GM18526 (cell line): Measurements from ENCODE around the gene WDFY2.

Experiments
- POLR2A ChIP-seq: IDR thresholded peaks from 3 replicates; pipeline ENCODE4 v1.6.1; 2011; ENCODE audit not compliant: insufficient read length; ENCODE audit errors: extremely low read depth

The WDFY2 gene

DNA sequence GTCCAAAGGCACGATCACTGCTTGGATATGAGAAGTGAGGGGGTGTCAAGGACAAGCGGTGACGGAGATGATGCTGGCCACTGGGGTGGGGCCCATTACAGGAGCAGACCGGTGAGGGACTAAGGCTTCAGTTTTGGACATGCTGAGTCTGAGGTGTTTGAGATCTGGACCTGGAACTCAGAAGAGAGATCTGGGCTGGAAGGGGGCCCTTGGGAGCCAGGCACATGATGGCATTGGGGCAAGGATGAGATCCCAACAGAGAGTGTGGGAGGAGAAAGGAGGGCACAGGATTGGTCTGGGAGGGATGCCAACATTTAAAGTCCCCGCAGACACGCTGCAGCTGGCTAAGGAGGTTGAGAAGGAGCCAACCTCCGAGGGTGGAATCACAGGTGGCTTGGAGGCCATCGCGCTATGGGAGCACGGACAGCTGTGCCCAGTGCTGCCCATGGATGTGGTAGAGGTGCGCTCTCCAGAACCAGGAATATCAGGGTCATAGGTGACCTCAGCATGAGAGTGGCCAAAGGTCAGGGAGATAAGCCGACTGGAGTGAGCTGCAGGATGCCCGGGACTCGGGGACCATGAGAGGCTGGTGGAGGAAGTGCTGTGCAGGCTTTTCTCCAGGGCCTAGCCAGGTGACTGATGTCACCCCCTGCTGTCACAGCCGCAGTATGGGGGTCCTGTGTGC, 197.9 kb downstream of the WDFY2 start:
- TF ChIP-seq POLR2A: no peak

DNA sequence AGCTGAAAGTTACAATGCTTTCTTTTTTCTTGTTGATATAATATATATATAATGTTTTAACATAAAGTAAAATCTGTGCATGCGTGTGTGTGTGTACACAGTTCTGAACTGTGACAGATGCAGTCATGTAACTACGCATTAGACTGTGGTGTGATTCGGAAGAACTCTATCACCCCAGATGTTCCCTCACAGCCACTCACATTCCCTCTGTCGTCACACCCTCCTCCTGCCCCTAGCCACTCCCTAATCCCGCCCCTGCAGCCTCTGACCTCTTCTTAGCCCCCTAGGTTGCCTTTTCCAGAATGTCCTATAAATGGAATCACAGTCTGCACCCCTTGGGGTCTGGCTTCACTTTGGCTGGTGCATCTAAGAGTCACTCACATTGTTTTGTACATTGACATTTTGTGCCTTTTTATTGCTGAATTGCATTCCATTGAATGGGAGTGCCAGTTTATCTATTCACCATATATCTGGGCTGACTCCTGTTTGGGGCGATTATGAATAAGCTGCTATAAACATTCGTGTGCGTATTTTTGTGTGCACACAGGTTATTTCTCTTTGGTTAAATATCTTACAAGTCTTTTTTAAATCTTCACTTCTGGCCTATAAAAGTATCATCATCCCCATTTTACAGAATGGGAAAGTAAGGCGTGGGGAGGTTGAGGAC, 199.3 kb downstream of the WDFY2 start:
- no peak for TF ChIP-seq POLR2A

DNA sequence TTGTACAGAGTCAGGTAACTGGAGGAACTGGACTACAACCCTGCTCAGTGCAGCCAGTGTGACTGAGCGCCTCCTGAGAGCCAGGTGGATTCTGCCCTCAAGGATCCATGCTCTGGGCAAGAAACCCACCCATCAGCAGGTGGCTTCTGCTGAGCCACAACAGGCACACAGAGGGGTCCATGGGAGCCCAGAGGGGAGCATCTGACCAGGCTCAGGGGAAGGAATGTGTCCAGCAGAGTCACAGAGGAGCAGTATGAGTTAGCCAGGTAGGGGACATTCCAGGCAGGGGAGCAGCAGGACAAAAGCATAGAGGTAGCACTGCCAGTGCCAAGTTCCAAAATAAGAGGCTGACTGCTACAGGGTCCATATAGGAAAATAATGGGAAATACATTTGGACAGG, 199.8 kb downstream of the WDFY2 start:
- no peak for TF ChIP-seq POLR2A

DNA sequence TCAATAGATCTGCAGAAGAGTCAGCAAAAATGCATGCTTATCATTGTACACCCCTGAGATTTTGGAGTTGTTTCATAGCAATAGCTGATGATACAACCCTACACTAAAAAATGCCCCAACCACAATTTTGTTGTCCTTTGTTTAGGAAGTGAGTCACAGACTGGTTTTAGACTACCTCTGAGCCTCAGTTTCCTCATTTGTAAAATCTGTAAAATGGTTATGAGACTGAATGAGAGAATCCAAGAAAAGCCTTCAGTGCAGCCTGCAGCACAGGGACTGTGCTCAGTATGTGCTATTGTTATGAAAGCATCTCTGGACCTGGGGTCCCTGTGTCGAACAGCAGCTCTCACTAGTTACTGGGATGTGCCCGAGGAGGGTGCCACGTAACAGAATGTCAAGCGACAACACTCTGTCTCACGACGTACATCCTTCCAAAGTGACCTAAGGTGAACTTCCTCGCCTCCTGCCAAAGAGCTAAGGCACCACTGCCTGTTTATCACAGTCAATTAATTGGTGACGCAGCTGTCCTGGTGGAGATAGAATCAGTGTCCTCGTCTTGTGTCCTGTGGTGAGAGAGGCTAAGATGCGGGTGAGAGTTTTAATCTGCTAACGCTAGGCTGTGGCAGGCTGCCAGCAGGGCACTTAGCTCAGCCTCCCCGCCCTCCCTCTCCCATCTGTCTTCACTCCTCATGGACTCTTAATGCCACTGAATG, 201.6 kb downstream of the WDFY2 start:
- no peak for TF ChIP-seq POLR2A

DNA sequence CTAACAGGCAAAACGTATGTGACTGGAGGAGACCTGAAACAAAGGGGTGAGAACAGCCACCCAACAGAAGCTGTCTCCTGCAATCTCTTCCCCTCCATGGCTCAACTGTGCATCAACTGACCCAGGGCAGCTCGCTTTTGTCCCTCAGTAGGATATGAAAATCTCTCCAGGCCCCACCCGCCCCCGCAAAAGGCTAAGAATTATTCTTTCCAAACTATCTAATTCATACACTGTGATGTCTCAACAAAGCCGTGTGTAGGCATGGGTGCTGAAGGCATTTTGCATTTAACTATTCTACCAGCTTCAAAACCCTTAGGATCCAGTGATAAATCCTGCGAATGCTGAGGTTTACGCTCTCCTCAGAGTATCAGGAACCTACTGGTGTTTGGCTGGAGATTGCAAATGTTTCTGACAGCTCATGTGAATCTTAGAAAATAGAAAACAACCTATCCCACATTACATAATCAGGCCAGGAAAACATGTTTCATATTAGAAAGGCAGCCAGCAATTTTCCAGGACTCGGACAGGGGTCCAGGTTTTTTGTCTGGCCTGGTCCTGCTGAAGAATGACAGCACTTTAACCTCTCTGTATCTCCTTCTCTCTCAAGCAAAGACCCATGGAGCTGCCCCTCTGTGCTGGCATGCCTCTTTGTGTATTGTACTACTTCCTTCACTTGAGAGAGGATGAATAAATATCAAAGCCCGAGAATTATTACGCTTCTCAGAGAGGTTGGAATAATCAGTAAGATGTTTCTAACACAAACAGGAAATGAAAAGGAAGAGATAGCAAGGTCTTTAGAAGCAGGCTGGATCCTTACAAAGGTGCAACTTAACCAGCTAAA, 202.4 kb downstream of the WDFY2 start:
- TF ChIP-seq POLR2A: no peak

DNA sequence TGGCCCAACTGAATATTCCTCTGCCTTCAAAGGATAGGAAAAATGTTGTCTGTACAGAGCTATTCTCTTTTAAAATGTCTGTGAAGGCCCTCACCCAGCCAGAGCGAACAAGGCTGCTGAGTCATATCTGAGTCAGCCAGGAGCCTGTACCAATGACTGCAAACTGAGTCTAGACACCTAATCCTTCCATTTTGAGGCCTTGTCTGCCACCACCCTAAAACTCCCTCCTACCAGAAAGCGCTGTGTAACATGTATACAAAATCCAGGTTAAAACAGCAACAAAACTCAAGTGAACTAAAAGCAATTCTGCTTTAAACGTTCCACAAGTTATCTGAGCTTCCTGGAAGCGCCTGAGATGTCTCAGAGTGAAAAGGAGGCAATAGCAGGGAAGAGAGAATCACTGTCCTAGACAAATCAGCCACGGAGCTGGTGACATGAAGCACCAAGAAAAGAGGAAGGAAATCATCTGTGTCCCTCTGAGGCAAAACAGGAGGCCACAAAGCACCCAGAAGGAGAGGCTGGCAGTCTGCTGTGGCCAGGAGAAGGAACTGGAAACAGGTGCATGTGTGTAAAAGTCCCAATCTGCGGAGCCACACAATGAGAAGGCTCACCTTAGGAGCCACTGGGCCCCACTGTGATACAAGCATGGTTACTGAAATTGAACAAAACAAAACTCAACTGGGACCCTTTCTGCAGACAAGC, 209.5 kb downstream of the WDFY2 start:
- no peak for TF ChIP-seq POLR2A

DNA sequence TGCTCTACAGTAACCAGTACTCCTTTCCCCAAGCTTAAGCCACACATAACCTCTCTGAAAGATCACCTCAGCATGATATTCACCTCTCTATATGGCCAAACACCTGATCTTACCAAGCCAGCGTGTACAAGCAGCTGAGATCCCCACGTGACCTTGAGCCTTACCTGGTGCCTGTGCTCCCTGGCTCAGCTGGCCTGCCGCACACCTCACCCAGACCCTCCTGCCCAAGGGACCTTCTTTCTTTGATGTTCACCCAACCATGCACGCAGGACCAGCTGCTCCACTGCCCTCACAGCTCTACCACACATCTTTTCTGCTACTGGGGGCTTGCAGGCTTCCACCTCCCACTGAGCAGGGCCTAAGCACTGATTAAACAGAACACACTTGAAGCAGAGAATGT, 210.7 kb downstream of the WDFY2 start:
- TF ChIP-seq POLR2A: no peak

DNA sequence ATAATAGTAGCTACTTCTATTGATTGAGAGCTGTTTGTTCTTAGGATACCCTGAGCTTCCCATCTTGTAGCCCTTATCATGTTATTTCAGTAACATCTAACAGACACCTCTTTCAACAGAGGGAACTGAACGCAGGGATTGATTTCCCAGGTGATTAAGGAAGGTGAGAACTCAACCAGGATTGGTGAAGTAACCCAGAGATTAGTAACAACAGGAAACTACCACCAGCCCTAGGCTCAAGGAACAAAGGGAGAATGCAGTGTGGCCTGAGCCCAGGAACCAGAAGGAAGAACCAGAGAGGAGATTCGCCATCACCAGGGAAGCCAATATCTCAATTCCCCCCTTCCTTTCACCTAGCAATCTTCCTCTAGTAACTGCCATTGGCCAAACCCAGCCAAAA, 211.2 kb downstream of the WDFY2 start:
- no peak for TF ChIP-seq POLR2A

DNA sequence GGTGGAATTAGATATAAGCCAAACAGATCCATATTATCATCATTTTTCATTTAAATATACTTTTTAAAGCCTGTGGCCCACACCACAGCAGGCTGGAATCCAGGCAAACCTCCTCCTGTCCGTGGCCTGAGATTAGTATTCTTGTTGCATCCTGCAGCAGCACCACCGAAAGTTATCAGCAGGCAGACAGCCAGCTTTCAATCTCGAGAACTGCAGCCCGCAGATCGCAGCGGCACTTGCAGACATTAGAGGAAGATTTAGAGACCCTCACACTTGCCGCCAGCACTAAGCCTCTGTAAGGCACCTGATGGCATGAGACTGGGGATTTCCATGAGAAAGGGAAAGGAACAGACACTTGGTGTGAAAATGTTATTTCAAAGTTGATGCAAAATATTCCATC, 212.3 kb downstream of the WDFY2 start:
- TF ChIP-seq POLR2A: no peak

DNA sequence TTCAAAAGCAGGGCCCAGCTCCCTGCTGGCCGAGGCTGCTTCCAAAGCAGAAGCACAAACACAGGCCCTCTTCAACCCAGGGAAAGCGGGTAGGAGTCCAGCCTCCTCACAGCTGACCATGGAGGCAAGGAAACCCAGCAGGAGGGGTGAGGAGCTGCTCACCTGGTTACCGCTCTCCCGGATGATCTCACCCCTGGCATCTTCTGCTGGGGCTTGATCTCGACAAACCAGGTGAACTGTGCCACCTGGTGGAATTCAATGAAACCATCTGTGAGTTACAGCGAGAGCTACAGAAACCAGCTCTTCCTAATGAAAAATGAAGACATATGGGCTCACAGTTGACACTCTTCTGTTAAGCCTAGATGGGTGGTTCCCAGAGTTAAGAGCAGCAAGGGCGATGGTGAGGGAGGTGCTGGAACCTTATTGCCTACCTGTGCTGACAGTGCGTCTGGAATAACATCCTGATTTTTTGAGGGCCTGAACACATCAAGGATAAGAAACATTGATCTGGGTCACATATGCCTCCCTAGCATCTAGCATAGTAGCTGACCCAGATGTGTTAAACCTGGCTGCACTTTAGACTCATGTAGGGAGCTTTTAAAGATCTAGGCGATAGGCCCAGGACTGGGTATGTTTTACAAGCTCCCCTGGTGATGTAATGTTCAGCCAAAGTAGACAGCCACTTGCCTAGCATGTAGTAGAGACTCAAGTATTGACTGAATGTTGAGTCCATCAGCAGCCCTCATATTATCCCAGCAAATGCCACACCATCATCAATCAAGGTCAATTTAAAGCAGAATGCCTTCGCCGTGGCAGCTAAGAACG, 213.6 kb downstream of the WDFY2 start:
- no peak for TF ChIP-seq POLR2A

DNA sequence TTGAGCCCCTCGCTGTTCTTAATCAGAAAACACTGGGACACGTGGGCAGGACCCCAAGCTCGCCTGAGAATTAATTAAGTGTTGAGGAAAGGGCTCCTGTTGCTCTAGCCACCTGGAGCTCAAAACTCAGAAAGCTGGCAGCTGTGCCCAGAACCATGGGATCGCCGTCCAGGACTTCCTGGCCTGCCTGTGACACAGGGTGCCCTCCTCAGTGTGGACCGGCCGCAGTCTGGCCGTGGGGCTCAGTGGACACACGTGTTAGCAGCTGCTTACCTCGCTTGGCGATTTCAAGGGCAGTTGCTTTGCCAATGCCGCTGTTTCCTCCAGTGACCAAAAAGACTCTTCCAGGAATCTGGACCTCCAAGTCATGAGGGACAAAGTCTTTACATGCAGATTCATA, 215.0 kb downstream of the WDFY2 start:
- no peak for TF ChIP-seq POLR2A

DNA sequence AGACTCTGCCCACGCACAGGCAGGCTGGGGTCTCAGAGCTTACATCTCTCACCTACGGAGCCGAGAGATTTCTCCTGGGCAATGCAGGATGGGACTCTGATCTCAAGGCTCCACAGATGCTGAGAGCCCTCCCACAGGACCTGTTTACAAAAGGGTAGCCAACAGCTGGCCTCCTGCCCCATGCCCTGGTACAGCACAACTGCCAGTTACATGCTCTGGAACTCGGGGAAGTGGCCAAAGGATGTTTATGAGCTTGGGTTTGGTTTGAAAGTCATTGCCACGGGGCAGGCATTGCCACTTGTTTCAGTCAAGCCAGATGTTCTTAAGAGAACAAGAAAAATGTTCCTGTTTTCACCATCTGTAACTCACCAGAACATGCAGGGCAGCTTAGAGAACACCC, 216.2 kb downstream of the WDFY2 start:
- TF ChIP-seq POLR2A: no peak

DNA sequence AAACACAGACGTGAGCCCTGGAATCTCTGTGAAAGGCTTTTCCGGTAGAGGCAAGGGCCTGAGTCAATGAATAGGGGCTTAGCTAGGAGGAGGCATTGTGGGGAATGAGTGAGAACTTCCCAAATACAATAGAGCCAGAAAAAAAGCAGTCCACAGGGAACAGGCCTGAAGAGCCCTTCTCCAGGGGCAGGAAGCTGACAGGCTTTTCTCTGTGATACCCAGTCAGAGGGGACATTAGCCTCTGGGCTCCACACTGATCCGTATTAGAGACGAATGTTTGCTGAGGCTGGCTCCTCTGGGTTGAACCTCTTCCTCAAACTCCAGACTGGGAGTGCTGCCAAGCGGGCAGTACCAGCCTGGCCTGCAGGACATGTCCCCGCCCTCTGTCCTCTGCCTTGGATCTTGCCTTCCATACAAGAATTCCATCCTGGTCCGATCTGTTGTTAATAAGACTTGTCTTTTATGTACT, 217.4 kb downstream of the WDFY2 start:
- TF ChIP-seq POLR2A: no peak
